GM18505 (cell line): ENCODE results near the gene CENPA.
"Not testable (repeated sequence)": the region's sequence is repeated elsewhere in the genome, so short reads cannot be mapped to it uniquely, and the experiment has no call there.

Experiments
- ATAC-seq: cut with Tn5 transposase; IDR thresholded peaks from one replicate; pipeline ENCODE4 v1.9.1; 2021; ENCODE audit not compliant: unreplicated experiment
- POLR2A ChIP-seq: IDR thresholded peaks from 4 replicates; pipeline ENCODE4 v1.6.1; 2011; ENCODE audit warnings: borderline replicate concordance; ENCODE audit not compliant: insufficient read depth, insufficient read length; ENCODE audit errors: extremely low read depth

CENPA gene

DNA sequence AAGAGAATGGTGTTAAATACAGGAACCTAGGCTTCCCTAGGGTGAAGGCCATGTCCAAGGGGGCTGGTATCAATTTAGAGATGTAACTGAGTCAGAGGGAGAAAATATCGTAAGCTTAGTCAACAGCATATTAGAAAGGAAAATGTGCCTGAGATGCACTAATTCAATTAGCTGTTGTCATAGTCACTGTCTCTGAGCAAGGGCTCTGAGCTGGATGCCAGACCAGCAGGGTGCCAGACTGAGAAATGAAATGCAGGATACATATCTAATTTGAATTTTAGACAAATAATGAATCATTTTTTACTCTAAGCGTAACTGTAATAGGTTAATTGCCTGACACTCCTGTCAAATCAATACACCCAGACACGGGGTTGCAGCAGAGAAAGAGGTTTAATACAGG is 33.2 kb upstream of the CENPA start:
- no peak for ATAC-seq
- TF ChIP-seq POLR2A, result no peak

DNA sequence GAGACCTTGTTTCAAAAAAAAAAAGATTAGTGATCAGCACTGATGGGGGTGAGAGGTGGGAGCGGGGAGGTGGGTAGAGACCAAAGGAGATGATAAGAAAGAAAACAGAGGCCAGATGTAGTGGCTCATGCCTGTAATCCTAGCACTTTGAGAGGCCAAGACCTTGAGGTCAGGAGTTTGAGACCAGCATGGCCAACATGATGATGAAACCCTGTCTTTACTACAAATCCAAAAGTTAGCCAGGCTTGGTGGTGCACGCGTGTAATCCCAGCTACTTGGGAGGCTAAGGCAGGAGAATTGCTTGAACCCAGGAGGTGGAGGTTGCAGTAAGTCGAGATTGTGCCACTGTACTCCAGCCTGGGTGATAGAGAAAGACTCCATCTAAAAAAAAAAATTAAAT is 31.3 kb upstream of the CENPA start:
- TF ChIP-seq POLR2A, result no peak
- ATAC-seq, result no peak

GRCh38 chr2:26754972-26755670 is 30.7 kb upstream of the CENPA start:
- TF ChIP-seq POLR2A, result no peak
- no peak for ATAC-seq

- no peak for TF ChIP-seq POLR2A
- no peak for ATAC-seq
Measured at GRCh38 chr2:26756337-26756736, 29.5 kb upstream of the CENPA start.

- no peak for ATAC-seq
- TF ChIP-seq POLR2A, result no peak
Measured at GRCh38 chr2:26757873-26758789, 27.7 kb upstream of the CENPA start.

DNA sequence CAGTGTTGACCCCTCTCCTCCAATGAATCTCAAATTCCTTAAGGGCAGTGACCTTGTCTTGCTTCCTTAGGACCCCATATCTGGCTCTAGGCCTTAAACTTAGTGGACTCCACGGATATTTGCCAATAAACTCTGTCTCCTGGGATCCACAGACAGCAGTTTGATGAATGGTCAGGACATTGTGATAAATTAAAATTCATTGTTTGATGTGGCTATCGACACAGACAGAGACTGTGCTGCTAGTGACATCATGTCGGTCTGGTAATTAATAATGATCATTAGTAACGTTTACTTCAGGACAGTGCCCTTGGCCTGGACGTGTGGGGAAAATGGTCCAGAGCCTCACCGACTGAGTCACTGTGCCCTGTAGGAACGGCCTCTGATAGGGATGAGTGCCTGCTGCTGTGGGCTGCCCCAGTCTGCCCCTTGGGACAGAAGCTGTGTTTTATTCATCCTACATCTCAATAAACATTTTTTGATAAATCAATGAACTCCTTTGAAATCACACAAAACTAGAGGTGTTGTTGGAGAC is 27.0 kb upstream of the CENPA start:
- TF ChIP-seq POLR2A, result no peak
- no peak for ATAC-seq

- no peak for ATAC-seq
- TF ChIP-seq POLR2A, result no peak
Measured at GRCh38 chr2:26759845-26760244, 26.0 kb upstream of the CENPA start.

GRCh38 chr2:26760991-26761390 is 24.9 kb upstream of the CENPA start:
- ATAC-seq, result not testable (repeated sequence)

GRCh38 chr2:26763019-26763418 is 22.8 kb upstream of the CENPA start:
- TF ChIP-seq POLR2A, result no peak
- no peak for ATAC-seq

GRCh38 chr2:26764078-26764887 is 21.6 kb upstream of the CENPA start, which contains the start of gene SLC35F6:
TSS of gene SLC35F6 (plus strand) at chr2:26764284. CDS start at chr2:26764350, 66 bp downstream.
- peak; percentile 90 for TF ChIP-seq POLR2A
- peak; percentile 82 for ATAC-seq

DNA sequence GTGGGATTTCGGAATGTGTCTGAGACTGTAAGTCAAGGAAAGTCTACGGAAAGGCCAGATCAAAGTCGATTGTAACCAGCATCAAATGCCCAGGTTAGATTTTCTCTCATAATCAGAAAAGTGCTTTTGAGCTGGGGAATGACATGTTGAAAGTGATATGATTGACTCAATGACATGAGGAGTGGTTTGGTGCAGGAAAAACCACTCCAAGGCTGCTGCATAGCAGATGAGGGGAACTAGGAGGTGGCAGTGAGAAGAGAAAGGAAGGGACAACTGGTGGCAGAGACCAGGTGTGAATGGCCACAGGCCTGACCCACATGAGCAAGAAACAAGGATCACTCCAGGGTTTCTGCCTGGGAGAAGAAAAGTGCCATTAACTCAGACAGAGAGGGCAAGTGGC is 20.9 kb upstream of the CENPA start:
- no peak for ATAC-seq
- TF ChIP-seq POLR2A, result no peak

DNA sequence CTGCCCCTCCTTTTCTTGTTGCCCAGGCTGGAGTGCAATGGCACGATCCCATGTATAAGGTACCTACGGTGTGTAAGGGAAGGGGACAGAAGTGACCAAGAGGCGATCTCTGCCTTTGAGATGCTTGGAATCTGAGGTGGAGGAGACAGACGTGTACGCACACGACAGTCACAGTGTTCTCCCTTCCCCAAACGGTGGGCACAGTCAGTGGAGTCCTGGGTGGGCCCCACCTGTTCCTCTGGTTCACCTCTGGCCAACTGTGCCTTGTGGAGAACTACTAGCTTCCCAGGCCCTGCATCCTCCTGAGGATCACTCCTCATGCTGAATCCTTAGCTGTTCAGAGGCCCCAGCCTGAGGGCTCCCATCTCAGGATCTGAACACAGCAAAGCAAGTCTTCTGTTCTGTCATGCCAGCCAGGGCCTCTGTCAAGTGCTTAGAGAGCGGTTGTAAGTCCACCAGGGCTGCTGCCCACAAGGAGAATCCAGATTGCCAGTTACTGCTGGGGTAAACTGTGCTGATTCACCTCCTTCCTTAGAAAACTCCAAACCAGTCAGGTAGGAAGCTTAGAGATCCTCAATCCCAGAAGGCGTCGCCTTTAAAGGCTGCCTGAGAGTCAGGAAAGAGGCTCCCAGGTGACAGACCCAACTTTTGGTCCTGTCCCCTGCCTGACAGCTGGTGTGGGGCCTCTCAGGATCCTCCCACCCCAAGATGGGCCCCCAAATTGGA is 20.2 kb upstream of the CENPA start:
- ATAC-seq, result no peak
- no peak for TF ChIP-seq POLR2A
